Kidney (tissue), 14 donors: ENCODE measurements around the gene RGS4. TPM values are rescaled to one million over a fixed set of nuclear protein-coding genes. Genes with fewer than 3 reads are reported as not detected.

Experiments used
- DNase-seq, 5 donors: peaks; one replicate each; pipeline ENCODE4 v3.0.0-alpha.2; 2013 to 2020
- FAIRE-seq: peaks from 2 replicates; lab custom pipeline; 2012; peaks lifted over from hg19 to GRCh38; lab: Jason Lieb, UNC
- H3K27ac ChIP-seq, 2 donors: one replicate each; pipeline ENCODE4 v1.7.0; 2013; ENCODE audit warnings: low read depth in 2 of 2, low read length in 2 of 2, inconsistent platforms in 1 of 2
- H3K27me3 ChIP-seq: one replicate; pipeline ENCODE4 v1.7.1; 2013; ENCODE audit warnings: low read length, inconsistent platforms; ENCODE audit not compliant: control insufficient read depth, insufficient read depth
- H3K36me3 ChIP-seq, 3 donors: one replicate each; pipeline versions ENCODE4 v1.7.0 to v1.7.1; 2013; ENCODE audit warnings: low read length in 3 of 3, control low read depth in 1 of 3, inconsistent platforms in 1 of 3; ENCODE audit not compliant: insufficient read depth in 3 of 3, control insufficient read depth in 2 of 3
- H3K4me1 ChIP-seq, 3 donors: one replicate each; pipeline versions ENCODE4 v1.7.0 to v1.7.1; 2013; ENCODE audit warnings: low read length in 3 of 3, inconsistent platforms in 1 of 3, low read depth in 1 of 3; ENCODE audit not compliant: control insufficient read depth in 2 of 3, insufficient read depth in 2 of 3
- H3K4me3 ChIP-seq, 3 donors: one replicate each; pipeline versions ENCODE4 v1.7.0 to v1.8.1; 2013; ENCODE audit warnings: low read length in 3 of 3, control low read depth in 1 of 3, inconsistent platforms in 1 of 3
- H3K9ac ChIP-seq, 3 donors: one replicate each; pipeline versions ENCODE4 v1.7.0 to v1.7.1; 2013; ENCODE audit warnings: low read length in 3 of 3, control low read depth in 1 of 3, inconsistent platforms in 1 of 3
- H3K9me3 ChIP-seq, 3 donors: one replicate each; pipeline versions ENCODE4 v1.7.0 to v1.7.1; 2013; ENCODE audit warnings: low read length in 3 of 3, control low read depth in 1 of 3, inconsistent platforms in 1 of 3; ENCODE audit not compliant: control insufficient read depth in 2 of 3, insufficient read depth in 1 of 3
- intact Hi-C: fragments of 100-400 bp; cut with DNase I; formaldehyde crosslinking; loops from one replicate; pipeline ENCODE4 v1.11.1; 2022
- polyA plus RNA-seq: library from polyadenylated mRNA; stranded (reverse); fragments of 350-450 nt; fragmentation: Illumina TruSeq; extraction: RNeasy Lipid Tissue Mini Kit (QIAGEN cat#74804); gene quantifications from one replicate; pipeline ENCODE4 v1.2.3, GENCODE V29; 2014; ENCODE audit warnings: low read depth, low replicate concordance; ENCODE audit not compliant: insufficient read depth
- total RNA-seq: library from RNA; stranded (reverse); fragmentation: NEBNext Ultra II Directional; extraction: Animal tissue kit (Norgen Biotek cat#: 25700); gene quantifications from one replicate; pipeline ENCODE4 v1.2.1, GENCODE V29; 2021
- TF ChIP-seq, protein P1 (sequence below): IDR thresholded peaks from 3 replicates; pipeline ENCODE4 v1.5.1; 2012; ENCODE audit warnings: mild to moderate bottlenecking, moderate library complexity, borderline replicate concordance; ENCODE audit not compliant: insufficient read depth; ENCODE audit errors: extremely low read depth
- donor health status: control.
- donor health status: control.
- donor health status: control.
- donor health status: control.
- donor health status: control.
- donor health status: DM: yes; HTN: yes; CAD: no.
- donor health status: Normal renal cell carcinoma (clear cell type).

The RGS4 gene
- total and polyA plus RNA-seq, 2 donors from 2014 or later = 2.0 to 3.1 TPM

- Histone ChIP-seq H3K36me3 (no peaks in the 10 kb centered on the region), H3K4me3 (peak overlapping the region; percentile 27 to 47 (median 44)), H3K9ac (peak overlapping the region in 1 of 3 donors; percentile 18), H3K27ac (no peak overlapping the region), H3K9me3 (no peaks in the 10 kb centered on the region), H3K27me3 (no peaks in the 10 kb centered on the region), H3K4me1 (peaks cover 0 to 7% (median 0%) of the 10 kb centered on the region in 3 donors)
- no peak for DNase-seq
- TF ChIP-seq, protein P1, sequence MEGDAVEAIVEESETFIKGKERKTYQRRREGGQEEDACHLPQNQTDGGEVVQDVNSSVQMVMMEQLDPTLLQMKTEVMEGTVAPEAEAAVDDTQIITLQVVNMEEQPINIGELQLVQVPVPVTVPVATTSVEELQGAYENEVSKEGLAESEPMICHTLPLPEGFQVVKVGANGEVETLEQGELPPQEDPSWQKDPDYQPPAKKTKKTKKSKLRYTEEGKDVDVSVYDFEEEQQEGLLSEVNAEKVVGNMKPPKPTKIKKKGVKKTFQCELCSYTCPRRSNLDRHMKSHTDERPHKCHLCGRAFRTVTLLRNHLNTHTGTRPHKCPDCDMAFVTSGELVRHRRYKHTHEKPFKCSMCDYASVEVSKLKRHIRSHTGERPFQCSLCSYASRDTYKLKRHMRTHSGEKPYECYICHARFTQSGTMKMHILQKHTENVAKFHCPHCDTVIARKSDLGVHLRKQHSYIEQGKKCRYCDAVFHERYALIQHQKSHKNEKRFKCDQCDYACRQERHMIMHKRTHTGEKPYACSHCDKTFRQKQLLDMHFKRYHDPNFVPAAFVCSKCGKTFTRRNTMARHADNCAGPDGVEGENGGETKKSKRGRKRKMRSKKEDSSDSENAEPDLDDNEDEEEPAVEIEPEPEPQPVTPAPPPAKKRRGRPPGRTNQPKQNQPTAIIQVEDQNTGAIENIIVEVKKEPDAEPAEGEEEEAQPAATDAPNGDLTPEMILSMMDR = no peak
- no peak for FAIRE-seq
- intact Hi-C loops = no loop called here
These were observed 605 bp downstream of the RGS4 start for GRCh38 chr1:163069655-163070277.

DNA sequence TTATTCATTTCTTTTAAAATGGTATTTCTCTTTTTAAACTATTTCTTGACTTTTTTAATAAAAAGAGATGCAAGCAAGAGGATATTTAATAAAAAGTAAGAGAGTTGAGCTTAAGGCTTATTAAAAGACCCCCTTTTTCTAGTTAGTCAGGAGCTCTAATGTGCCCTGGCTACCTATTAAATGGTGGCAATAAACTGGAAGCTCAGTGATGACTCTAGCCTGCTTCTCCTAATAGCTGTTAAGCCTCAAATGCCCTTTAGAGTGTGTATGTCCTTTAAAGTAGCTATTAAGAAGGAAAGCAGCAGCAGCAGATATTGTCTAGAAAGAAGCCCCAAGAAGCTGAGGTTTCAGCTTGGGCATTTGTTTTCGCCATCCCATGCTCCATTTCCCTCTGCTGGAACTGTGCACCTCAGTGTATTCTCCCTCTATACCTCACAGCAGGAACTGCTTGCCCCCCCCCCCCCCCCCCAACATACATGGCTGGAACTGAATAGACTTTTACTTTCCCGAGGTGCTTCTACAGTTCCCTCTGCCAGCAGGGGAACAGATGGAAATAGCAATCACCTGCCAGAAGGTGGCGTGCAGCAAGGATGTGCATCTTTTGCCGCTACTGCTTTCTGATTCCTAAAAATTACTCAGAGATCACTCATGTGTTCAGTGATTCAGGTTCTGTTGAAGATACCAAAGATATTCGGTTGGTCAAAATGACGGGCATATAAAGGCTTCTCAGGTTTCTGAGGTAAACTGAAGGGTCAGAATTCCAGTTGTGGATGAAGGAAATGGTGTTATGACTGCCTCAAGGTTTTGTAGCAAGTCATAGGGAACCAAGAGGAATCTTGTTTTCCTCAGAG, 2.5 kb downstream of the RGS4 start:
- no peak overlapping the region for H3K9ac ChIP-seq
- H3K4me1 ChIP-seq = peaks cover 0 to 7% (median 0%) of the 10 kb centered on the region in 3 donors
- intact Hi-C loops = no loop called here
- H3K36me3 ChIP-seq = no peaks in the 10 kb centered on the region
- DNase-seq = peak in 4 of 5 donors; percentile 69 to 80 (median 76)
- H3K27ac ChIP-seq = no peak overlapping the region
- no peaks in the 10 kb centered on the region for H3K27me3 ChIP-seq
- FAIRE-seq = peak; percentile 6
- no peak overlapping the region for H3K4me3 ChIP-seq
- TF ChIP-seq, protein P1 = peak; percentile 67
- H3K9me3 ChIP-seq = no peaks in the 10 kb centered on the region

DNA sequence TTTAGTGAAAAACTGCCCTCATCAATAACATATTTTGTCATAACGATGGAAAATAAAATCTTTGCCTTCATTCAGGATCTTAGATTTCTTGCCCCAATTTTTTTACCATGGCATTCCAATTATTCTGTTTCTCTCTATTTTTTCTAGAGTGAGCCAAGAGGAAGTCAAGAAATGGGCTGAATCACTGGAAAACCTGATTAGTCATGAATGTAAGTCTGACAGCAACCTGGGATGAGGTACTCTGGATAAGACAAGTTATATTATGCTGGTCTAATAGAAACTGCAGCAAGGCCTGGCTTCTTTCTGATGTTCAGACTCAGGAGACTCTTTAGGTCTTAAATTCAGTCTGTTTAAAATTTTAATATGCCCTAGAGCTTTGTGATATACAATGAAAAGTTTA, 3.5 kb downstream of the RGS4 start:
- TF ChIP-seq, protein P1 = no peak
- DNase-seq = no peak
- intact Hi-C loops = no loop called here
- Histone ChIP-seq H3K36me3 (no peaks in the 10 kb centered on the region), H3K9ac (no peak overlapping the region), H3K9me3 (no peaks in the 10 kb centered on the region), H3K27ac (no peak overlapping the region), H3K27me3 (no peaks in the 10 kb centered on the region), H3K4me3 (no peak overlapping the region), H3K4me1 (peaks cover 0 to 7% (median 0%) of the 10 kb centered on the region in 3 donors)
- FAIRE-seq = no peak
